B cell (primary cell): ENCODE data around the gene JMJD1C. TPM values are rescaled to one million over a fixed set of nuclear protein-coding genes. Genes with fewer than 3 reads are reported as not detected.

Source experiments
- ATAC-seq: fragments of 200-7000 bp; cut with Tn5 transposase; one replicate; pipeline ENCODE4 v1.10.0; 2021; ENCODE audit warnings: low read depth, mild to moderate bottlenecking, moderate number of reproducible peaks, moderate library complexity
- CTCF ChIA-PET: fragments of 350-600 bp; sonication (Branson Sonifier 250); formaldehyde crosslinking; loops from one replicate; lab custom pipeline; 2021; ENCODE audit warnings: antibody characterized with exemption, inconsistent platforms; lab: Charles Lee
- POLR2A ChIA-PET: fragments of 350-600 bp; sonication (Branson Sonifier 250); formaldehyde crosslinking; loops from one replicate; lab custom pipeline; 2021; ENCODE audit warnings: antibody characterized with exemption; lab: Charles Lee
- DNase-seq: peaks from one replicate; pipeline ENCODE4 v3.0.0; 2013
- H2AFZ ChIP-seq: 2 replicates; pipeline ENCODE4 v1.6.1; 2012; ENCODE audit warnings: mild to moderate bottlenecking, low read depth, low read length; ENCODE audit not compliant: insufficient read depth, poor library complexity, severe bottlenecking
- H3K27ac ChIP-seq, 2 donors: 1 replicate in 1 of 2; 2 replicates in 1 of 2; pipeline ENCODE4 v1.5.1; 2012 to 2013; ENCODE audit warnings: low read length in 2 of 2, mild to moderate bottlenecking in 2 of 2, moderate library complexity in 1 of 2
- H3K27me3 ChIP-seq, 4 experiments: fragments of 200-600 bp in 1 of 4; sonication (generic) in 1 of 4; replicated peaks in 1 of 4; 1 replicate in 2 of 4; 2 replicates in 2 of 4; pipeline versions ENCODE4 v1.6.1 to v1.7.0; 2013 to 2016; ENCODE audit warnings: low read length in 3 of 4, mild to moderate bottlenecking in 2 of 4, mixed read lengths in 1 of 4, moderate library complexity in 1 of 4; ENCODE audit not compliant: insufficient read depth in 4 of 4, control insufficient read depth in 3 of 4; ENCODE audit errors: control extremely low read depth in 1 of 4
- H3K36me3 ChIP-seq, 2 experiments: replicated peaks in 1 of 2; 1 replicate in 1 of 2; 2 replicates in 1 of 2; pipeline versions ENCODE4 v1.6.1 to v1.7.1; 2013; ENCODE audit warnings: low read length in 1 of 2; ENCODE audit not compliant: insufficient read depth in 2 of 2, control insufficient read depth in 1 of 2; ENCODE audit errors: control extremely low read depth in 1 of 2, extremely low read depth in 1 of 2
- H3K4me1 ChIP-seq, 2 donors: fragments of 200-600 bp in 1 of 2; sonication (generic) in 1 of 2; 1 replicate in 1 of 2; 2 replicates in 1 of 2; pipeline versions ENCODE4 v1.5.1 to v1.6.1; 2013 to 2017; ENCODE audit warnings: low read length in 2 of 2; ENCODE audit not compliant: control insufficient read depth in 2 of 2, insufficient read depth in 2 of 2
- H3K4me2 ChIP-seq: replicated peaks from 2 replicates; pipeline ENCODE3; 2012; ENCODE audit warnings: mild to moderate bottlenecking, low read depth, low read length; ENCODE audit not compliant: poor library complexity, severe bottlenecking
- H3K4me3 ChIP-seq, 5 experiments: fragments of 200-600 bp in 1 of 5; sonication (generic) in 1 of 5; 1 replicate in 3 of 5; 2 replicates in 2 of 5; pipeline versions ENCODE4 v1.5.1 to v1.7.0; 2011 to 2016; ENCODE audit warnings: low read length in 4 of 5, mild to moderate bottlenecking in 4 of 5, low read depth in 2 of 5, control low read depth in 1 of 5, moderate library complexity in 1 of 5; ENCODE audit not compliant: insufficient read depth in 1 of 5; ENCODE audit errors: control extremely low read depth in 1 of 5, extremely low read depth in 1 of 5
- H3K79me2 ChIP-seq: fragments of 200-600 bp; sonication (generic); one replicate; pipeline ENCODE4 v1.6.0; 2016; ENCODE audit warnings: low read length; ENCODE audit not compliant: control insufficient read depth, insufficient read depth
- H3K9ac ChIP-seq: fragments of 200-600 bp; sonication (generic); 2 replicates; pipeline ENCODE4 v1.6.1; 2017; ENCODE audit warnings: mild to moderate bottlenecking, low read length, moderate library complexity
- H3K9me3 ChIP-seq, 3 donors: one replicate each; pipeline versions ENCODE4 v1.6.1 to v1.7.1; 2013; ENCODE audit warnings: low read length in 2 of 3; ENCODE audit not compliant: control insufficient read depth in 2 of 3, insufficient read depth in 1 of 3; ENCODE audit errors: control extremely low read depth in 1 of 3
- H4K20me1 ChIP-seq: 2 replicates; pipeline ENCODE4 v1.6.0; 2012; ENCODE audit warnings: mild to moderate bottlenecking, low read length; ENCODE audit not compliant: insufficient read depth, control insufficient read depth, poor library complexity, severe bottlenecking
- H3K27ac Mint-ChIP-seq: one replicate; pipeline ENCODE4 v1.8.0; 2021; ENCODE audit warnings: mixed read lengths
- H3K27me3 Mint-ChIP-seq: one replicate; pipeline ENCODE4 v1.8.0; 2021; ENCODE audit warnings: mixed read lengths
- H3K4me1 Mint-ChIP-seq: one replicate; pipeline ENCODE4 v1.8.0; 2021; ENCODE audit warnings: mixed read lengths
- H3K4me3 Mint-ChIP-seq: one replicate; pipeline ENCODE4 v1.8.0; 2021; ENCODE audit warnings: mixed read lengths
- H3K9me3 Mint-ChIP-seq: one replicate; pipeline ENCODE4 v1.8.0; 2022; ENCODE audit warnings: mixed read lengths; ENCODE audit not compliant: insufficient read depth
- EZH2 ChIP-seq: IDR thresholded peaks from 2 replicates; pipeline ENCODE4 v1.6.1; 2012; ENCODE audit warnings: borderline replicate concordance, low read depth, mild to moderate bottlenecking, moderate library complexity, low read length; ENCODE audit not compliant: insufficient read depth, poor library complexity, severe bottlenecking
- WGBS: methylation state at CpG from one replicate; pipeline ENCODE4 v1.1.5; 2013; ENCODE audit warnings: missing lambda C conversion rate; ENCODE audit not compliant: insufficient coverage; 5-methylcytosine and 5-hydroxymethylcytosine counted together
- intact Hi-C: fragments of 100-400 bp; cut with micrococcal nuclease; formaldehyde crosslinking; loops from one replicate; pipeline ENCODE4 v1.10.0; 2022
- polyA plus RNA-seq: library from polyadenylated mRNA; depleted of rRNA; stranded (reverse); fragments of >200 nt; gene quantifications from 2 replicates; pipeline ENCODE4 v1.2.3, GENCODE V29; 2012
- total RNA-seq, 2 donors: library from RNA; stranded (reverse); fragments of 120-200 nt in 1 of 2; gene quantifications; 1 replicate in 1 of 2; 2 replicates in 1 of 2; pipeline versions ENCODE4 v1.2.3 to v1.2.4, GENCODE V29; 2013 to 2022
- TF ChIP-seq, protein P1 (sequence below): fragments of 200-600 bp; IDR thresholded peaks from one replicate; pipeline ENCODE4 v1.8.0; 2022; ENCODE audit warnings: antibody characterized with exemption, mild to moderate bottlenecking

Gene JMJD1C
- total and polyA plus RNA-seq, 2 donors (not counting 1 experiment from before 2014, with no cell fraction given), result 81.8 to 235 TPM

DNA sequence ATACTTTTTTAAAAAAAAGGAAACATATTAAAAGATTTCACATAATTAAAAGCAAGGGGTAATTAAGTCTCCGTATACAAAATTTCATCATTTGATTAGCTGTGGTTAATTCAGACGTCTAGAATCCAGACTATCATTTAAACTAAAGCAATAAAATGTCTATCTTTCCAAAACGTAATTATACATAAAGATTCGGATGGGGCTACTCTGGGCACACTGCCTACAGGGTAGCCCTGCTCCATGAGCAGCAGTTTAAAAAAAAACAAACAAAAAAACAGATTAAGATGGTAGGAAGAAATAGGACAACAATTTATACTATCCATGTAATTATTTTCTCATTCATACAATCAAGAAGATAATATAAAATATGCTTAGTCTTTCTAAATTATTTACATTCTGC lies 236.6 kb downstream of the JMJD1C start:
- Mint-ChIP-seq H3K4me1 (peaks cover 66% of the 10 kb centered on the region), H3K9me3 (no peaks in the 10 kb centered on the region), H3K4me3 (no peak overlapping the region), H3K27ac (peak overlapping the region; percentile 56), H3K27me3 (no peaks in the 10 kb centered on the region)
- Histone ChIP-seq H4K20me1 (peaks cover 77% of the 10 kb centered on the region), H3K27me3 (no peaks in the 10 kb centered on the region), H3K27ac (no peak overlapping the region), H3K4me2 (no peak overlapping the region), H2AFZ (no peak overlapping the region), H3K9me3 (no peaks in the 10 kb centered on the region), H3K4me3 (no peak overlapping the region), H3K4me1 (peaks cover 20 to 40% of the 10 kb centered on the region in 2 donors), H3K9ac (no peak overlapping the region), H3K36me3 (no peaks in the 10 kb centered on the region), H3K79me2 (peaks cover 100% of the 10 kb centered on the region)
- DNase-seq (no peak), ATAC-seq (no peak)
- WGBS, result no CpG with 5 or more reads among the region's 4 CpGs
- TF ChIP-seq, protein P1, sequence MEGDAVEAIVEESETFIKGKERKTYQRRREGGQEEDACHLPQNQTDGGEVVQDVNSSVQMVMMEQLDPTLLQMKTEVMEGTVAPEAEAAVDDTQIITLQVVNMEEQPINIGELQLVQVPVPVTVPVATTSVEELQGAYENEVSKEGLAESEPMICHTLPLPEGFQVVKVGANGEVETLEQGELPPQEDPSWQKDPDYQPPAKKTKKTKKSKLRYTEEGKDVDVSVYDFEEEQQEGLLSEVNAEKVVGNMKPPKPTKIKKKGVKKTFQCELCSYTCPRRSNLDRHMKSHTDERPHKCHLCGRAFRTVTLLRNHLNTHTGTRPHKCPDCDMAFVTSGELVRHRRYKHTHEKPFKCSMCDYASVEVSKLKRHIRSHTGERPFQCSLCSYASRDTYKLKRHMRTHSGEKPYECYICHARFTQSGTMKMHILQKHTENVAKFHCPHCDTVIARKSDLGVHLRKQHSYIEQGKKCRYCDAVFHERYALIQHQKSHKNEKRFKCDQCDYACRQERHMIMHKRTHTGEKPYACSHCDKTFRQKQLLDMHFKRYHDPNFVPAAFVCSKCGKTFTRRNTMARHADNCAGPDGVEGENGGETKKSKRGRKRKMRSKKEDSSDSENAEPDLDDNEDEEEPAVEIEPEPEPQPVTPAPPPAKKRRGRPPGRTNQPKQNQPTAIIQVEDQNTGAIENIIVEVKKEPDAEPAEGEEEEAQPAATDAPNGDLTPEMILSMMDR, result no peak
- no peak for TF ChIP-seq EZH2
- intact Hi-C loops, result no loop called here
- POLR2A ChIA-PET, result no interaction called here
- CTCF ChIA-PET, result no interaction called here

DNA sequence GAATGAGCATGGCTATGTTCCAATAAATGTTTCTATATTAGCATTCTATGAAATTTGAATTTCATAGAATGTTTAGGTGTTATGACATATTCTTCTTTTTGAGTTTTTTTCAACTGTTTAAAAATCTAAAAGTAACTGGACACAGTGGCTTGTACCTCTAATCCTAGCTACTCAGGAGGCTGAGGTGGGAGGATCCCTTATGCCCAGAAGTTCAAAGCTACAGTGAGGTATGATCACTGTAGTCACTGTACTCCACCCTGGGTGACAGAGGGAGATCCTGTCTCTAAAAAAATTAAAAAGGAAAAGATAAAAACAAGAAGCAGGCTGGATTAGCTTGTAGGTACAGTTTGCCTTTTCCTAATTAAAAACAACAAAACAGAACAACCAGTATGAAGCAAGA lies 237.5 kb downstream of the JMJD1C start:
- peaks cover 18 to 36% of the 10 kb centered on the region in 2 donors for H3K4me1 ChIP-seq
- no peaks in the 10 kb centered on the region for H3K9me3 Mint-ChIP-seq
- DNase-seq, result no peak
- H3K4me3 Mint-ChIP-seq, result no peak overlapping the region
- ChIA-PET CTCF (interaction anchor here (1.3 kb wide), 1 partner anchor 12 kb away, joined by 5 read pairs; no protein-coding TSS in a partner anchor), POLR2A (no interaction called here)
- H3K4me1 Mint-ChIP-seq, result peaks cover 61% of the 10 kb centered on the region
- H3K79me2 ChIP-seq, result peaks cover 99% of the 10 kb centered on the region
- no peak for TF ChIP-seq EZH2
- TF ChIP-seq, protein P1, result no peak
- intact Hi-C loops, result no loop called here
- ATAC-seq, result no peak
- H3K4me3 ChIP-seq, result no peak overlapping the region
- H4K20me1 ChIP-seq, result peaks cover 74% of the 10 kb centered on the region
- H3K9ac ChIP-seq, result no peak overlapping the region
- no peaks in the 10 kb centered on the region for H3K36me3 ChIP-seq
- H3K27me3 ChIP-seq, result no peaks in the 10 kb centered on the region
- no peak overlapping the region for H3K4me2 ChIP-seq
- peak overlapping the region in 1 of 2 donors; percentile 0 for H3K27ac ChIP-seq
- H3K27me3 Mint-ChIP-seq, result no peaks in the 10 kb centered on the region
- H3K27ac Mint-ChIP-seq, result no peak overlapping the region
- no peak overlapping the region for H2AFZ ChIP-seq
- H3K9me3 ChIP-seq, result no peaks in the 10 kb centered on the region
